HG02884 (cell line): Measurements from ENCODE around the gene ILK.
A peak's percentile ranks its signal among the peaks of the same experiment; 100 is the strongest.

Source experiments
- ATAC-seq: cut with Tn5 transposase; IDR thresholded peaks from one replicate; pipeline ENCODE4 v1.9.1; 2021; ENCODE audit warnings: mild to moderate bottlenecking, moderate library complexity; ENCODE audit not compliant: unreplicated experiment

The ILK gene

DNA sequence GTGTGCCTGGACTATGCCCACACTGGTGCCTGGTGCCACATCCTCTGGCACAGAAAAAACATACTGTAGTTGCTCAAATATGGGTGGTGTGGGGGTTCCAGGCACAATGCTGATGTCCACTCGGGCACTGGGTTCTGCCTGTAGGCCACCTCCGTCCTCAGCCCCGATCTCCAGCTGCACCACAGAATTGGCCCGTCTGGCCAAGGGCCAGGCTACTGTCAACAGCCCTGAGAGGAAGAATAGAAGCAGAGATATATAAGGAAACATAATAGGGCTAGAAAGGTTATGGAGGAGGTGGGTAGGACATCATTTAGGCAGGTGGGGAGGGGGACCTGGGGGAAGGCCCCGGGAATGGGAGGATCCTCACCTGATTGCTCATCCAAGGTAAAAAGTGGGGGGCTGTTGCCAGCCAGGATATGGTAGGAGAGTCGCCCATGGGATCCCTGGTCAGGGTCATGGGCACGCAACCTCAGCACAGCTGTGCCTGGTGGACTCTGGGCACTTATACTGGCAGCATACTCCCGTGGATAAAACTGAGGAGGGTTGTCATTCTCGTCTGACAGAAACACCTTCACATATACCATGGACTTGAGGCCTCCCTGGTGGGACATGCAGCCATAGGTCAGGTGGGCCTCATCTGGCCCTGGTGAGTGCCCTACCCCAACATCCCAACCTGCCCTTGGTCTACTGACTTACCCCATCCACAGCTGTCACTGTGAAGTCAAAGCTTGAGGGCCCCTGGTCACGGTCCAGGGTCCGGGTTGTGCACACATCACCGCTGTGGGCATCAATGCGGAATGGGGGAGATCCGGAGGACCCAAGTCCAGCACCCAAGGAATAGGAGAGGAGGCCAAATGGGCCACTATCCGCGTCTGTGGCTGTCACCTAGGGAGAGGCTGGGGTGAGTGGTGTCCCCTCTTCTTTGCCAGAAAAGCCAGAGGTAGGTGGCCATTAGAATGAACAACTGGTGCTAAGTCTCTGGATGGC lies 30.1 kb downstream of the ILK start:
- no peak for ATAC-seq

- no peak for ATAC-seq
These were observed 31.0 kb downstream of the ILK start for GRCh38 chr11:6634534-6634933.

GRCh38 chr11:6635082-6635932 lies 31.7 kb downstream of the ILK start:
- ATAC-seq: no peak

DNA sequence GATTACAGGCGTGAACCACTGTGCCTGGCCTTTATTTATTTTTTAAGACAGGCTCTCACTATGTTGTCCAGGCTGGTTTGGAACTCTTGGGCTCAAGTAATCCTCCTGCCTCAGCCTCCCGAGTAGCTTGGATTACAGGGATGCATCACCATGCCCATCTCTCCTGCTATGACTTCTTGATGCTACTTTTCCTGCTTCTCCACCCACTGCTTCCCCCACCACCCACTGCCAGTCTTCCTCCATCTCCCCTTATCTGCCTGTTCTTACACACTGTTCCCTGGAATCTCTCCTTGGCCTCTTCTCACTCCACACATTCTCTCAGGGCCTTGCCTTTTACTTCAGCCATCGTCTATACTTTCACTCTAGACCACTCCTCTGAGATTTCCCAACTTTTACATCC lies 32.9 kb downstream of the ILK start:
- no peak for ATAC-seq

DNA sequence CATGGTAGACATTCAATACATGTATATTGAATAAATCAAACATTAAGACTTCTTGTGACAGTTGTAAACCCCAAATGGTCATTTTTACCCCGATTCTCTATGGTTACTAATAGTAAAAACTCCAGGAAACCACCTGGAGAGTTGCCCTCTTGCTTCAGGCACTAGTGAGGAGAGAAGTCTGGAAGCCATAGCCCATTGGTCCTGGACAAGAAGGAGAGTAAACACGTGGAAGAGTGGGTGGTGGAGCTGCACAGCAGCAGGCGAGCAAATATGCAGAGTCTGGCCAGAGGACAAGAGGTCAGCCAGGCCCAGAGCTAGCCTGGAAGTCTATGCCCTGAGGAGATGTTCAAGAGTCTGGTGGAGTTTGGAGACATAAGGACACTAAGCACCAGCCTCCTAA lies 34.3 kb downstream of the ILK start:
- ATAC-seq: no peak

GRCh38 chr11:6638429-6638828 lies 34.9 kb downstream of the ILK start:
- no peak for ATAC-seq

DNA sequence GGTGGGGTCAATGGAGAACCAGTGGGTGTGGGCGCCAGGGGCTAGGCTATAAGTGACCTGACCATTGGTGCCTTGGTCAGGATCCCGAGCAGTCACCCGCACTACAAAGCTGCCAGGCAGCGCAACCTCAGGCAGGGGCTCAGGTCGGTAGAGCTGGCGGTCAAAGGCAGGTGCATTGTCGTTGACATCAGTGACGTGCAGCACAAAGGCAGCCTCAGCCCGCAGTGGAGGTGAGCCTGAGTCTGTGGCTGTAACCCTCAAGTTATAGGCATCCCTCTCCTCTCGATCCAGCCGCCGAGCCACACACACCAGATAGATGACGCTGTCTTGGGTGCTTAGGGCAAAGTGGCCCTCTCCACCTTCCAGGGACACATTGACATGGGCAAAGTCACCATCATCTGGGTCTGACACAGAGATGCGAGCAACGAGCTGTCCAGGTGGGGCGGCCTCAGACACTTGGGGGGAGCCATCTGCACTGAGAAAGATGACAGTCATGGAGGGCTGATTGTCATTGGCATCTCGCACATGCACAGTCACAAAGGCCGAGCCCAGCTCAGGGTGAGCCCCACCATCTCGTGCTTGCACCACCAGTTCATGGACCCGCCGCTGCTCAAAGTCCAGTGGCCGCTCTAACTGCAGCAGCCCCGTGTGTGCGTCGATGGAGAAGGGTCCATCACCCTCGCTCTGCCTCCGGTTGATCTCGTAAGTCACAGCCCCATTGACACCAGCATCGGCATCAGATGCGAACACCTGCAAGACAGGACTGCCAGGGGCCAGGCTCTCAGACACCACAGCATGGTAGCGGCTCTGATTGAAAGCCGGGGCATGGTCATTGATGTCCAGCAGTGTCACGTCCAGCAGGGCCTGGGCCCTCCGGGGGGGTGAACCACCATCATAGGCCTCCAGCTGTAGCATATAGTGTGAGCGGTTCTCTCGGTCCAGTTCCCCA lies 36.7 kb downstream of the ILK start:
- ATAC-seq: no peak

DNA sequence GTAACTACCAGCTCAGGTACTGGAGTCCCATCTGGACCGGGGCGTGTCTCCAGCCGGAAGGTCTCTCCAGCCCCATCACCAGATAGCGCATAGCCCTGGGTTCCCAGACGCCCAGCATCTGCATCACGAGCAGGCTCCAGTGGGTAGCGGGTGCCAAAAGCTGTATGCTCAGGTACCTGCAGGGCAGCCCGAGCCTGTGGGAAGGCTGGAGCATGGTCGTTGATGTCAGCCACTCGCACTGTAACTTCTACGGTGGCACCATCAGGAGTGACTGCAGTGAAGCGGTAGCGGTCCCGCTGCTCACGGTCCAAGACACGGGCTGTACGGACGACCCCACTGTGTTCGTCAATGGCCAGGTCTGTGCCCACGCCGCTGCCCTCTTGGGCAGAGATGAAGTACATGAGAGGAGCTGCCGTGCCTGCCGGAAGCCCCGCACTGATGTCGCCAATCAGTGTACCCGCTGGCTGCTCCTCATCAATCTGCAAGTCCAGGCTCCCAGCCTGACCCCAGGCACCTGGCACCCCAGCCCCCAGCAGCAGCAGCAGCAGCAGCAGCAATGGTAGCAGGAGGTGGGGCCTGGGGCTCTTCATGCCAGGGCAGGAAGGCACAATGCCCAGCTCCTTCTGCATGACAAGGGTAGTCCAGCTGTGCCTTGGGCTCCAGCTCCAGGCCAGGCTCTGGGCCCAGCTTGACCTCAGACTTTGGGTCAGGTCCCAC lies 37.6 kb downstream of the ILK start:
- no peak for ATAC-seq

DNA sequence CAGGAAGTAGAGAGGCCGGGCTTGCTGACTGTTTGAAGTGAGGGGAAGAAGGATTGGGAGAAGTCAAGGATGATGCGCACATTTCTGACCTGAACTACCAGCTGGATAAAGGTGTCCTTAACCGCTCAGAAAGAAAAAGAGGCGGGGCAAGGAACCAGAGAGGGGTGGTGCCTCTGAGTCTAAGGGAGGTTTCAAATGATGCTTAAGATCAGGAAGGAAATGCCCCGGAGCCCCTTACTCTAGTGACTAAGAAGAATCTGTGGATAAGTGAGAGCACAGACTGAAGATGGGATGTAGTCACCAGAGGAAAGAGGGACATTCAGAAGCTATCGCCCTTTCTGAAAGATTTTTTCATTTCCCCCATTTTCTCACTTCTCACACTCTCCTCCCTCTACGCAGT lies 39.4 kb downstream of the ILK start:
- ATAC-seq: no peak

DNA sequence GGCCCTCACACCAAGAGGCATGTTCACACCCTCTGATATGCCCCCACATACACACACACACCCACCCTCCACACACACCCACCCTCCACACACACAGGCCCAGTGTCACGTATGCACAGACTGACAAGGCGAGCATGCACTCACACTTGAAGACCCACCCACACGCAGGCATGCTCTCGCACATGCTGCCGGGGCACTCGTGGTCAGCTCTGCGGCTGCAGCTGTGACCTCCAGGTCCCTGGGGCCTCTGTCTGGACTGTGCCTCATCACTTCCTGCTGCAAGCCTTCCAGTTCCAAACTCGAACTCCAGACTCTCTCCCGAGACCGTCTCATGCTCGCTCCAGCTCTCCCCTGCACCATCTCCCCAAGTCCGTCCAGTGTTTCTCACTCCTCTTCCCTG lies 42.5 kb downstream of the ILK start:
- ATAC-seq: no peak

DNA sequence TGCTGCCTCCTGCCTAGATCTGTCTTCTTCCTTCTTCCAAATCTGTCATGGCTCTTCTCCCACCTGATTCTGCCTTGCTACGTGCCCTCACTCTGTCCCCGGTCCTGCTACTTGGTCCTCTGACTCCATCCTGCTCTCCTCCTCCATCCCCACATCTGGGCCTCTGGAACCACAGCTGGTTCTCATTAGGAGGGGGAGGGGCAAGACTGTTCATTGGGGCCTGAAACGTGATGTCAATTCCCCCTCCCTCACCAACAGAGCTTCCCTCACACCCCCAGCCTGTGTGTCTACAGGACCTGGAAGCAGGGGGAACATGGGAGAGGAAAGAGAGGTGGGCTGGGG lies 43.0 kb downstream of the ILK start:
- ATAC-seq: no peak

- peak; percentile 91 for ATAC-seq
These were observed 43.5 kb downstream of the ILK start for GRCh38 chr11:6646918-6647679.

DNA sequence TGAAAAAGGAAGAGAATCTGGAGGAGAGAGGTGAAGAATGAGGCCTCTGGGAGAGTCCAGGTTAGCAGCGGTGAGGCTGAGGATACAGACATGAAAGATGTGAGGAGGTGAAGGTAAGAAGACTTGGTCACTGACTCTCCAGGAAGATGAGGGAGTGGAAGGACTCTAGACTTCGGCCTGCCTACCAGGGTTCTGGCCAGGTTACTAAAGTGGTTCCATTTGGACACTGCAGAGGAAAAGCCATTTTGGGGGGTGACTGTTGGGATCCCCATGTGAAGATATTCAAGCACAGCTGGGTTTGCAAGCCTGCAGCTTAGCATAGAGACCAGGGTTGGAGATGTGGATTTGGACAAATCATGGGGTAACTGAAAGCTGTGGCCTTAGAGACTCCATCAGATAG lies 44.3 kb downstream of the ILK start:
- no peak for ATAC-seq

DNA sequence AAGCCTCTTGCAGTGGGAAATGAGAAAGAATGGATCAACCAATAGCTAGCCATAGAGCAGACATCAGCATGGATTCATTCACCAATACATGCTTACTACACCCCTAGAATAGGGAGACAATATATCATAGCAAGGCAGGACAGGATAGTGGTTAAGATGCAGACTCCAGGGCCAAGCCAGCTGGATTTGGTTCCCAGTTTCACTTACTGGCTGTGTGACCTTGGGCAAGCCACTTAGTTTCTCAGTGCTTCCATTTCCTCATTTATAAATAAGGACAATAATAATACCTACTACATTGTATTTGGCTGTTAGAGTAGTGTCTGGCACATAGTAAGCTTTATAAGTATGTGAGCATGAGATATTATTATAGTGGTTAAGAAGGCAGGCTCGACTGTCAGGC lies 44.9 kb downstream of the ILK start:
- no peak for ATAC-seq

- no peak for ATAC-seq
These were observed 46.5 kb downstream of the ILK start for GRCh38 chr11:6650104-6650503.

DNA sequence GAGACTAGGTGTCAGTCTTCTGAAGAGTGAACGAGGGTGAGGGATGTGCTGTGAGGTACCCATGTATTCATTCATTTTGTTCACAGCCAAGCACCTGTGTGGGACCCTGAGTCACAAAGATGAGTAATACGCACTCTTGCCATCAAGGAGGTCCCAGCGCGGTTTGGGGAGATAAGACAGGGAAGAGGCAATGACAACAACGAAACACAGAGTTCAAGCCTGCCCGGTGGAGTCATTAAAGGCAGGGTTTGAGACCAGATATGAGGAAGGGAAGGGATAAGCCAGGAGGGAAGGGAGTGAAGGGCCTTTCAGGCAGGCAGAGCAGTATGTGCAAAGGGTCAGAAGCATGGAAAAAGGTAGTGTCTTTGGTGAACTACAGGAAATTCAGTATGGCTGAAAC lies 47.4 kb downstream of the ILK start:
- ATAC-seq: no peak

DNA sequence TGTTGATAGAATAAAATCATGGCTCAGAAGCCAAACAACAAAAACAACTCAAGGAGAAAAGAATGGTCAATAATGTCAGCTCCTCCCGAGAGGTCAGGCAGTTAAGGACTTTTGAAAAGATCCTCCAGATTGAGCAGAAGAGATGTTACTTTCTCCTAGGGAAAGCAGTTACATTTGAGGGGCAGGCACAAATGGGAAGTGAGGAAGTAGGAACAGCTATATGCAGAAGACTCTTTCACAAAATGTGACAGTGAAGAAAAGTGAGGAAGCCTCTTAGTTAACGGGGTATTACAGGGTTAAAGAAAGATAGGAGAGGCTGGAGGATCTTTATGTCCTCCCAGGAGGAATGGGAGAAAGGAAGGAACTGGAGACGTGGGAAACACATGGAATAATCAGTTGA lies 48.6 kb downstream of the ILK start:
- ATAC-seq: no peak

DNA sequence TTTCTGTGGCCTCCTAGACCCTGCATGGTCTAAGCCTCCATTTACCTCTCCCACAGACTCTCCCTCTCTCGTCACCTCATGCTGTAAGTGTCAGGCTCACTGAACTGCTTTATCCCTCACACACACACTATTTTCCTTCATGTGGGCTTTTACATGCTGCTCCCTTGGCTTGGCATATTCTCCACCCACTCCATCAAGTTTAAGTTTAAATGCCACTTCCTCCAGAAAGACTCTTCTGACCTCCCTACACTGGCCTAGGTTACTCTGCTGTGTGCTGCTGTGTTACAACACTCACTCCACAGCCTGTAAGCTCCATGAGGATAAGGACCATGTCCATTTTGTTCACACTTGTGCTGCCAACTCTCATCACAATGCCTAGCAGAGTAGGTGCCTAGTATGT lies 49.5 kb downstream of the ILK start:
- ATAC-seq: no peak

GRCh38 chr11:6653656-6654055 lies 50.1 kb downstream of the ILK start:
- no peak for ATAC-seq
